NB4 (cell line): ENCODE data around the gene NCS1.

Experiments used
- CTCF ChIP-seq: IDR thresholded peaks from one replicate; pipeline ENCODE4 v1.5.1; 2012; ENCODE audit warnings: low read depth, low read length
- MYC ChIP-seq: IDR thresholded peaks from 2 replicates; pipeline ENCODE4 v1.6.1; 2011; ENCODE audit warnings: low read depth, low read length
- POLR2A ChIP-seq: IDR thresholded peaks from 2 replicates; pipeline ENCODE4 v1.6.1; 2011; ENCODE audit warnings: mild to moderate bottlenecking; ENCODE audit not compliant: insufficient read length; ENCODE audit errors: extremely low read depth

- no peak for TF ChIP-seq CTCF
- no peak for TF ChIP-seq MYC
- TF ChIP-seq POLR2A: no peak
Measured at GRCh38 chr9:130239363-130239695, 67.1 kb downstream of the NCS1 start.
